HepG2 (cell line): Measurements from ENCODE around the gene ATL2. TPM values are rescaled to one million over a fixed set of nuclear protein-coding genes. Genes with fewer than 3 reads are reported as not detected.

Source experiments
- ATAC-seq: fragments of 200-7000 bp; cut with Tn5 transposase; 3 replicates; pipeline ENCODE4 v1.9.1; 2020; ENCODE audit warnings: mild to moderate bottlenecking, moderate library complexity
- BruUV-seq: library from RNA; stranded (reverse); fragments of 400-500 nt; replicated peaks from 2 replicates; lab custom pipeline; 2021; lab: Mats Ljungman, UMichigan
- CTCF ChIA-PET: fragments of 300-600 bp; formaldehyde crosslinking; extraction: SDS; loops from one replicate; lab custom pipeline; 2021; ENCODE audit warnings: low total read pairs, inconsistent platforms, low intra/inter-chr PET ratio; lab: Yijun Ruan, JAX
- POLR2A ChIA-PET: fragments of 350-600 bp; sonication (Branson Sonifier 250); formaldehyde crosslinking; loops from one replicate; lab custom pipeline; 2020; ENCODE audit warnings: antibody characterized with exemption, inconsistent platforms; lab: Yijun Ruan, JAX
- DNase-seq: peaks from one replicate; pipeline ENCODE4 v3.0.0-alpha.2; 2015; ENCODE audit warnings: low spot score
- FAIRE-seq: peaks from 3 replicates; lab custom pipeline; 2011; peaks lifted over from hg19 to GRCh38; lab: Jason Lieb, UNC
- H2AFZ ChIP-seq: one replicate; pipeline ENCODE4 v1.6.1; 2011; ENCODE audit warnings: low read length, inconsistent platforms
- H3K27ac ChIP-seq: fragments of 300-600 bp; 3 replicates; pipeline ENCODE4 v1.8.0; 2011; ENCODE audit warnings: mixed run types, mild to moderate bottlenecking, mixed read lengths, low read length, inconsistent platforms; ENCODE audit not compliant: insufficient read depth; ENCODE audit errors: extremely low read length
- H3K27me3 ChIP-seq, 2 experiments: fragments of 200-600 bp in 1 of 2; 2 replicates in 1 of 2; 3 replicates in 1 of 2; pipeline versions ENCODE4 v1.6.0 to v1.8.0; 2011; ENCODE audit warnings: low read length in 2 of 2, mild to moderate bottlenecking in 2 of 2, moderate library complexity in 2 of 2, inconsistent platforms in 1 of 2; ENCODE audit not compliant: insufficient read depth in 2 of 2, control insufficient read depth in 1 of 2
- H3K36me3 ChIP-seq, 2 experiments: fragments of 200-600 bp in 1 of 2; replicated peaks in 1 of 2; 2 replicates in 1 of 2; 3 replicates in 1 of 2; pipeline versions ENCODE4 v1.5.1 to v1.8.0; 2011; ENCODE audit warnings: low read length in 2 of 2, inconsistent platforms in 1 of 2; ENCODE audit not compliant: insufficient read depth in 2 of 2, control insufficient read depth in 1 of 2
- H3K4me1 ChIP-seq: 2 replicates; pipeline ENCODE4 v1.5.1; 2012; ENCODE audit warnings: low read length, inconsistent platforms; ENCODE audit not compliant: insufficient read depth
- H3K4me2 ChIP-seq: 2 replicates; pipeline ENCODE4 v1.6.0; 2011; ENCODE audit warnings: low read depth, low read length, inconsistent platforms
- H3K4me3 ChIP-seq, 3 experiments: fragments of 200-600 bp in 1 of 3; sonication (generic), shearing (Covaris generic) in 1 of 3; replicated peaks in 1 of 3; 2 replicates each; pipeline ENCODE4 v1.5.1; 2011 to 2016; ENCODE audit warnings: low read length in 3 of 3, inconsistent platforms in 2 of 3, low read depth in 2 of 3, mild to moderate bottlenecking in 2 of 3, control low read depth in 1 of 3, mixed read lengths in 1 of 3; ENCODE audit not compliant: insufficient read depth in 1 of 3
- H3K79me2 ChIP-seq: one replicate; pipeline ENCODE4 v1.6.1; 2011; ENCODE audit warnings: low read length, inconsistent platforms; ENCODE audit not compliant: insufficient read depth
- H3K9ac ChIP-seq: 2 replicates; pipeline ENCODE4 v1.6.0; 2011; ENCODE audit warnings: mild to moderate bottlenecking, low read depth, low read length, inconsistent platforms; ENCODE audit not compliant: insufficient read depth
- H3K9me3 ChIP-seq: 2 replicates; pipeline ENCODE4 v1.5.1; 2012; ENCODE audit warnings: mild to moderate bottlenecking, low read length
- H4K20me1 ChIP-seq: 2 replicates; pipeline ENCODE4 v1.6.0; 2011; ENCODE audit warnings: inconsistent platforms, mild to moderate bottlenecking, low read length, moderate library complexity; ENCODE audit not compliant: insufficient read depth
- FOXA1 ChIP-seq, 2 experiments: fragments of 450-650 bp in 1 of 2; sonication (generic) in 1 of 2; formaldehyde crosslinking in 1 of 2; IDR thresholded peaks; 2 replicates each; pipeline versions ENCODE4 v1.4.0 to v1.6.1; 2016 to 2020; ENCODE audit warnings: missing genetic modification reagents in 1 of 2
- FOXA3 ChIP-seq: IDR thresholded peaks from 2 replicates; pipeline ENCODE4 v1.6.1; 2016; ENCODE audit warnings: missing genetic modification reagents, missing compliant biosample characterization
- HNF4A ChIP-seq: sonication (generic); formaldehyde crosslinking; IDR thresholded peaks from 2 replicates; pipeline ENCODE4 v1.4.0; 2020; ENCODE audit warnings: missing genetic modification reagents
- MIER2 ChIP-seq: IDR thresholded peaks from 2 replicates; pipeline ENCODE4 v1.6.1; 2016; ENCODE audit warnings: missing biosample characterization, missing genetic modification reagents
- NR2C2 ChIP-seq: sonication (generic); formaldehyde crosslinking; IDR thresholded peaks from 2 replicates; pipeline ENCODE4 v1.4.0; 2020; ENCODE audit warnings: missing genetic modification reagents, mild to moderate bottlenecking, moderate library complexity, borderline replicate concordance
- ZNF326 ChIP-seq: sonication (generic); formaldehyde crosslinking; IDR thresholded peaks from 2 replicates; pipeline ENCODE4 v1.4.0; 2020; ENCODE audit warnings: missing genetic modification reagents, borderline replicate concordance
- ZNF607 ChIP-seq: sonication (generic); formaldehyde crosslinking; IDR thresholded peaks from 2 replicates; pipeline ENCODE4 v1.5.1; 2020; ENCODE audit warnings: missing genetic modification reagents, mild to moderate bottlenecking, borderline replicate concordance
- in situ Hi-C: cut with HindIII; loops from 2 replicates; pipeline ENCODE4 v1.10.0; 2017; ENCODE audit warnings: low pct_unique_long_range_greater_than_20kb; ENCODE audit not compliant: extremely low pct_ligation_motif_present
- intact Hi-C: fragments of 100-400 bp; cut with micrococcal nuclease; formaldehyde crosslinking; loops from one replicate; pipeline ENCODE4 v1.10.0; 2022; ENCODE audit not compliant: unreplicated experiment
- polyA plus RNA-seq, 8 experiments: library from polyadenylated mRNA; depleted of rRNA in 3 of 8; stranded (reverse) in 7 of 8; unstranded in 1 of 8; fragments of >200 nt; fragmentation: Illumina TruSeq in 4 of 8; extraction: Trizol in 4 of 8; gene quantifications; 2 replicates each; pipeline versions ENCODE4 v1.2.1 to v1.2.3, GENCODE V29; 2011 to 2016; ENCODE audit warnings: low read depth in 4 of 8, missing spikeins in 1 of 8, mixed read lengths in 1 of 8; ENCODE audit not compliant: insufficient read depth in 1 of 8
- total RNA-seq, 5 experiments: library from RNA; depleted of rRNA; stranded (reverse); fragments of >200 nt; fragmentation: Illumina TruSeq; extraction: Trizol; gene quantifications; 2 replicates each; pipeline ENCODE4 v1.2.3, GENCODE V29; 2016; ENCODE audit warnings: low read depth in 1 of 5
- TF ChIP-seq, protein P1 (sequence below): sonication (generic); formaldehyde crosslinking; IDR thresholded peaks from 2 replicates; pipeline ENCODE4 v1.8.0; 2022; ENCODE audit warnings: mild to moderate bottlenecking, missing genetic modification reagents, borderline replicate concordance
- TF ChIP-seq, protein P2 (sequence below): sonication (generic); formaldehyde crosslinking; IDR thresholded peaks from 2 replicates; pipeline ENCODE4 v1.5.0; 2020; ENCODE audit warnings: mild to moderate bottlenecking, missing genetic modification reagents
- TF ChIP-seq, protein P3 (sequence below): sonication (generic); formaldehyde crosslinking; IDR thresholded peaks from 2 replicates; pipeline ENCODE4 v1.9.0; 2021; ENCODE audit warnings: missing genetic modification reagents, mild to moderate bottlenecking, borderline replicate concordance

ATL2 gene
- total and polyA plus RNA-seq, 2 of the 13 experiments (the other 11 are each of a cell fraction or from before 2014, with no cell fraction given), result 56.5 to 119 TPM

DNA sequence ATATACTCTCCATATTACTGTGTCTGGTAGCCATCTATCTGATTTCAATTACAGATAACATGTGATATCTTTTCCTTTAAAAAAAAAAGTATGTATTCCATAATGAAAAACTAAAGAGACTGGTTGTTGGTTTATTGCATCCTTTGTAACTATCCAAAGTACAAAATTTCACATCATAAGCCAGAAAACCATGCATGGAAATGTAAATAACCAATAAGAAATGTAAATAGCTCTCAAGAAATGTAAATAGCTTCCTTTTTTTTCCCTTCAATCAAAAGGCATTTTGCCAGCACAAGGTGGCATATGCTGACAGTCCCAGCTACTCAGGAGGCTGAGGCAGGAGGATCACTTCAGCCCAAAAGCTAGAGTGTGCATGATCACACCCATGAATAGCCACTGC, 59.3 kb downstream of the ATL2 start:
- FAIRE-seq, result no peak
- ATAC-seq, result no peak
- Histone ChIP-seq H3K4me1 (0 out of 2 replicates have a peak, but pooled peaks cover 6% of the 10 kb centered on the region), H3K27ac (no peak overlapping the region), H2AFZ (no peak overlapping the region), H3K9ac (no peak overlapping the region), H3K79me2 (peaks cover 8% of the 10 kb centered on the region), H3K36me3 (peaks cover 8 to 80% of the 10 kb centered on the region in 2 experiments; a peak in 4 of 5 replicates), H3K4me2 (no peak overlapping the region), H3K27me3 (no peaks in the 10 kb centered on the region), H3K4me3 (no peak overlapping the region), H4K20me1 (no peaks in the 10 kb centered on the region; the same call in 1 of the 2 replicates), H3K9me3 (no peaks in the 10 kb centered on the region)
- in situ Hi-C loops (loop anchor here (5.0 to 25.0 kb wide), 2 partner anchors 195 to 420 kb away; no protein-coding TSS in a partner anchor), intact Hi-C loops (loop anchor here (5.0 kb wide), 1 partner anchor 425 kb away; no protein-coding TSS in a partner anchor)
- ChIA-PET POLR2A (no interaction called here), CTCF (no interaction called here)
- TF ChIP-seq HNF4A (CRISPR knock-in tag), result 0 out of 2 replicates have a peak, but pooled peaks have one; percentile 14
- TF ChIP-seq, protein P1, sequence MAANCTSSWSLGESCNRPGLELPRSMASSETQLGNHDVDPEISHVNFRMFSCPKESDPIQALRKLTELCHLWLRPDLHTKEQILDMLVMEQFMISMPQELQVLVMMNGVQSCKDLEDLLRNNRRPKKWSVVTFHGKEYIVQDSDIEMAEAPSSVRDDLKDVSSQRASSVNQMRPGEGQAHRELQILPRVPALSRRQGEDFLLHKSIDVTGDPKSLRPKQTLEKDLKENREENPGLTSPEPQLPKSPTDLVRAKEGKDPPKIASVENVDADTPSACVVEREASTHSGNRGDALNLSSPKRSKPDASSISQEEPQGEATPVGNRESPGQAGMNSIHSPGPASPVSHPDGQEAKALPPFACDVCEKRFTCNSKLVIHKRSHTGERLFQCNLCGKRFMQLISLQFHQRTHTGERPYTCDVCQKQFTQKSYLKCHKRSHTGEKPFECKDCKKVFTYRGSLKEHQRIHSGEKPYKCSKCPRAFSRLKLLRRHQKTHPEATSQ (CRISPR knock-in tag), result no peak
- TF ChIP-seq ZNF326, result no peak
- TF ChIP-seq NR2C2 (CRISPR knock-in tag), result no peak
- TF ChIP-seq ZNF607, result no peak
- no peak for TF ChIP-seq MIER2
- peak; percentile 83 for TF ChIP-seq FOXA1 (IDR thresholded peaks at IDR 0.05)
- no peak for TF ChIP-seq FOXA1 (CRISPR knock-in tag; IDR thresholded peaks at IDR 0.05)
- peak; percentile 65 for TF ChIP-seq FOXA3 (CRISPR knock-in tag)
- TF ChIP-seq, protein P2, sequence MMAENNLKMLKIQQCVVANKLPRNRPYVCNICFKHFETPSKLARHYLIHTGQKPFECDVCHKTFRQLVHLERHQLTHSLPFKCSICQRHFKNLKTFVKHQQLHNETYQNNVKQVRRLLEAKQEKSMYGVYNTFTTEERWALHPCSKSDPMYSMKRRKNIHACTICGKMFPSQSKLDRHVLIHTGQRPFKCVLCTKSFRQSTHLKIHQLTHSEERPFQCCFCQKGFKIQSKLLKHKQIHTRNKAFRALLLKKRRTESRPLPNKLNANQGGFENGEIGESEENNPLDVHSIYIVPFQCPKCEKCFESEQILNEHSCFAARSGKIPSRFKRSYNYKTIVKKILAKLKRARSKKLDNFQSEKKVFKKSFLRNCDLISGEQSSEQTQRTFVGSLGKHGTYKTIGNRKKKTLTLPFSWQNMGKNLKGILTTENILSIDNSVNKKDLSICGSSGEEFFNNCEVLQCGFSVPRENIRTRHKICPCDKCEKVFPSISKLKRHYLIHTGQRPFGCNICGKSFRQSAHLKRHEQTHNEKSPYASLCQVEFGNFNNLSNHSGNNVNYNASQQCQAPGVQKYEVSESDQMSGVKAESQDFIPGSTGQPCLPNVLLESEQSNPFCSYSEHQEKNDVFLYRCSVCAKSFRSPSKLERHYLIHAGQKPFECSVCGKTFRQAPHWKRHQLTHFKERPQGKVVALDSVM (CRISPR knock-in tag), result peak; percentile 81
- TF ChIP-seq, protein P3, sequence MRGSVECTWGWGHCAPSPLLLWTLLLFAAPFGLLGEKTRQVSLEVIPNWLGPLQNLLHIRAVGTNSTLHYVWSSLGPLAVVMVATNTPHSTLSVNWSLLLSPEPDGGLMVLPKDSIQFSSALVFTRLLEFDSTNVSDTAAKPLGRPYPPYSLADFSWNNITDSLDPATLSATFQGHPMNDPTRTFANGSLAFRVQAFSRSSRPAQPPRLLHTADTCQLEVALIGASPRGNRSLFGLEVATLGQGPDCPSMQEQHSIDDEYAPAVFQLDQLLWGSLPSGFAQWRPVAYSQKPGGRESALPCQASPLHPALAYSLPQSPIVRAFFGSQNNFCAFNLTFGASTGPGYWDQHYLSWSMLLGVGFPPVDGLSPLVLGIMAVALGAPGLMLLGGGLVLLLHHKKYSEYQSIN (CRISPR knock-in tag), result no peak
- DNase-seq, result no peak
- BruUV-seq, result TSS peak; percentile 10
